GM12878 (cell line): Measurements from ENCODE around the gene PIGQ. TPM values are rescaled to one million over a fixed set of nuclear protein-coding genes. Genes with fewer than 3 reads are reported as not detected.

ENCODE experiments used
- ATAC-seq: fragments of 200-7000 bp; cut with Tn5 transposase; 3 replicates; pipeline ENCODE4 v1.9.1; 2020; ENCODE audit warnings: mild to moderate bottlenecking, moderate library complexity
- BruUV-seq: library from RNA; stranded (reverse); fragments of 400-500 nt; replicated peaks from 2 replicates; lab custom pipeline; 2021; lab: Mats Ljungman, UMichigan
- CTCF ChIA-PET: fragments of 300-600 bp; sonication (Branson Sonifier 250); formaldehyde crosslinking; extraction: SDS; loops from one replicate; lab custom pipeline; 2021; ENCODE audit warnings: inconsistent platforms; lab: Yijun Ruan, JAX
- POLR2A ChIA-PET: fragments of 350-600 bp; formaldehyde crosslinking; extraction: SDS; loops from one replicate; lab custom pipeline; 2021; ENCODE audit warnings: inconsistent platforms; lab: Charles Lee
- RAD21 ChIA-PET: fragments of 300-600 bp; sonication (Branson Sonifier 250); formaldehyde crosslinking; loops from one replicate; lab custom pipeline; 2023; ENCODE audit warnings: antibody characterized with exemption; ENCODE audit not compliant: unreplicated experiment; lab: Charles Lee
- SMC1A ChIA-PET: fragments of 300-600 bp; sonication (Branson Sonifier 250); formaldehyde crosslinking; loops from one replicate; lab custom pipeline; 2023; ENCODE audit not compliant: unreplicated experiment, uncharacterized antibody; lab: Charles Lee
- DNase-seq: peaks from one replicate; pipeline ENCODE4 v3.0.0-alpha.2; 2011; ENCODE audit warnings: low read depth, low spot score
- FAIRE-seq: peaks from 3 replicates; lab custom pipeline; 2011; peaks lifted over from hg19 to GRCh38; lab: Jason Lieb, UNC
- H2AFZ ChIP-seq: 2 replicates; pipeline ENCODE4 v1.6.0; 2011; ENCODE audit warnings: low read depth, low read length, control low read depth; ENCODE audit not compliant: control insufficient read depth
- H3K27ac ChIP-seq: 2 replicates; pipeline ENCODE4 v1.5.1; 2011; ENCODE audit warnings: control low read depth; ENCODE audit not compliant: control insufficient read depth, insufficient read depth
- H3K27me3 ChIP-seq, 2 experiments: replicated peaks in 1 of 2; 2 replicates each; pipeline versions ENCODE4 v1.6.0 to v1.6.1; 2011; ENCODE audit warnings: low read length in 1 of 2; ENCODE audit not compliant: control insufficient read depth in 2 of 2, insufficient read depth in 2 of 2
- H3K36me3 ChIP-seq, 2 experiments: 2 replicates each; pipeline ENCODE4 v1.5.1; 2011; ENCODE audit warnings: low read length in 1 of 2; ENCODE audit not compliant: control insufficient read depth in 2 of 2, insufficient read depth in 2 of 2
- H3K4me1 ChIP-seq: 2 replicates; pipeline ENCODE4 v1.6.1; 2011; ENCODE audit warnings: mild to moderate bottlenecking, low read length, moderate library complexity, mixed read lengths; ENCODE audit not compliant: control insufficient read depth, insufficient read depth
- H3K4me2 ChIP-seq: 2 replicates; pipeline ENCODE4 v1.6.0; 2011; ENCODE audit warnings: control low read depth; ENCODE audit not compliant: control insufficient read depth, insufficient read depth
- H3K4me3 ChIP-seq: fragments of 200-600 bp; sonication (generic); 2 replicates; pipeline ENCODE4 v1.5.1; 2016
- H3K79me2 ChIP-seq: 2 replicates; pipeline ENCODE4 v1.6.0; 2011; ENCODE audit warnings: low read length; ENCODE audit not compliant: control insufficient read depth, insufficient read depth
- H3K9ac ChIP-seq: 2 replicates; pipeline ENCODE4 v1.8.0; 2011; ENCODE audit warnings: low read length, control low read depth, mixed read lengths; ENCODE audit not compliant: control insufficient read depth, insufficient read depth
- H3K9me3 ChIP-seq: replicated peaks from 3 replicates; pipeline ENCODE4 v1.5.1; 2011; ENCODE audit warnings: mild to moderate bottlenecking, low read length; ENCODE audit not compliant: control insufficient read depth, insufficient read depth
- H4K20me1 ChIP-seq: 2 replicates; pipeline ENCODE4 v1.6.0; 2011; ENCODE audit not compliant: control insufficient read depth, insufficient read depth
- BCL3 ChIP-seq: IDR thresholded peaks from 2 replicates; pipeline ENCODE4 v1.6.1; 2011; ENCODE audit warnings: borderline replicate concordance, low read depth, mild to moderate bottlenecking, moderate library complexity, low read length; ENCODE audit not compliant: insufficient read depth, poor library complexity, severe bottlenecking
- EP300 ChIP-seq, 2 experiments: fragments of 150-350 bp in 1 of 2; IDR thresholded peaks; 2 replicates each; pipeline ENCODE4 v1.6.1; 2011 to 2012; ENCODE audit warnings: low read depth in 2 of 2, low read length in 2 of 2, borderline replicate concordance in 1 of 2, improper control_type of control experiment in 1 of 2, inconsistent platforms in 1 of 2; ENCODE audit not compliant: control insufficient read depth in 1 of 2
- EZH2 ChIP-seq: IDR thresholded peaks from 2 replicates; pipeline ENCODE4 v1.6.1; 2012; ENCODE audit warnings: low read depth, mild to moderate bottlenecking, control low read depth, inconsistent platforms, low read length, borderline replicate concordance; ENCODE audit not compliant: control insufficient read depth
- KLF5 ChIP-seq: fragments of 450-650 bp; IDR thresholded peaks from 2 replicates; pipeline ENCODE4 v1.6.1; 2014; ENCODE audit warnings: mild to moderate bottlenecking; ENCODE audit not compliant: partially characterized antibody
- LARP7 ChIP-seq: fragments of 450-650 bp; IDR thresholded peaks from 2 replicates; pipeline ENCODE4 v1.6.1; 2017; ENCODE audit warnings: mild to moderate bottlenecking
- RAD51 ChIP-seq: fragments of 450-650 bp; IDR thresholded peaks from 2 replicates; pipeline ENCODE4 v1.6.1; 2016; ENCODE audit warnings: moderate library complexity, mild to moderate bottlenecking, inconsistent platforms
- ZNF24 ChIP-seq: fragments of 450-650 bp; IDR thresholded peaks from 2 replicates; pipeline ENCODE4 v1.6.1; 2017; ENCODE audit warnings: antibody characterized with exemption, mild to moderate bottlenecking
- ZNF592 ChIP-seq: fragments of 450-650 bp; IDR thresholded peaks from 2 replicates; pipeline ENCODE4 v1.6.1; 2017; ENCODE audit warnings: mild to moderate bottlenecking, moderate library complexity
- ZNF622 ChIP-seq: fragments of 450-650 bp; IDR thresholded peaks from 2 replicates; pipeline ENCODE4 v1.6.1; 2017; ENCODE audit warnings: mild to moderate bottlenecking, inconsistent platforms
- WGBS: methylation state at CpG from one replicate; pipeline ENCODE4 v1.1.6; 2016; ENCODE audit warnings: low lambda C conversion rate; ENCODE audit not compliant: insufficient replicate concordance, insufficient coverage; ENCODE audit errors: missing lambda C conversion rate; 5-methylcytosine and 5-hydroxymethylcytosine counted together
- in situ Hi-C: fragments of 300-500 bp; cut with MboI; formaldehyde crosslinking; loops from 9 replicates; pipeline ENCODE4 v1.14.3; 2018; ENCODE audit warnings: mixed read lengths
- intact Hi-C: fragments of 100-400 bp; cut with micrococcal nuclease; formaldehyde crosslinking; loops from one replicate; pipeline ENCODE4 v1.14.2; 2022; ENCODE audit not compliant: unreplicated experiment
- polyA plus RNA-seq, 11 experiments: library from polyadenylated mRNA; depleted of rRNA in 4 of 11; unstranded in 6 of 11; stranded (reverse) in 5 of 11; fragments of >200 nt; fragmentation: Nextera tagmentation in 4 of 11; fragmentation: Illumina TruSeq in 1 of 11; extraction: Ambion mirVana in 4 of 11; extraction: Trizol in 1 of 11; gene quantifications; 1 replicate in 1 of 11; 2 replicates in 10 of 11; pipeline versions ENCODE4 v1.2.1 to v1.2.3, GENCODE V29; 2011 to 2016; ENCODE audit warnings: inconsistent platforms in 2 of 11, missing spikeins in 2 of 11, low read depth in 1 of 11
- total RNA-seq, 4 experiments: library from RNA; depleted of rRNA in 3 of 4; stranded (reverse); fragments of >200 nt in 3 of 4; fragmentation: Illumina TruSeq in 1 of 4; extraction: Trizol in 1 of 4; gene quantifications; 2 replicates each; pipeline versions ENCODE4 v1.2.1 to v1.2.3, GENCODE V29; 2013 to 2021
- TF ChIP-seq, protein P1 (sequence below): fragments of 450-650 bp; conservative IDR thresholded peaks from 2 replicates; pipeline ENCODE4 v1.6.1; 2017; ENCODE audit warnings: mild to moderate bottlenecking, moderate library complexity

PIGQ gene
- total and polyA plus RNA-seq, 10 of the 15 experiments (the other 5 are each of a cell fraction or from before 2014, with no cell fraction given), result 1.8 to 31.3 (median 17.5) TPM; not detected in 1

GRCh38 chr16:621526-622105 lies 51.8 kb downstream of the PIGQ start:
- POLR2A ChIA-PET, result no interaction called here
- H3K9ac ChIP-seq, result no peak overlapping the region
- BruUV-seq, result no TSS peak
- H3K4me3 ChIP-seq, result no peak overlapping the region
- ATAC-seq, result no peak
- H3K4me2 ChIP-seq, result no peak overlapping the region
- H3K79me2 ChIP-seq, result no peaks in the 10 kb centered on the region
- no peak for FAIRE-seq
- CTCF ChIA-PET, result no interaction called here
- DNase-seq, result no peak
- in situ Hi-C loops (no loop called here), intact Hi-C loops (no loop called here)
- no peaks in the 10 kb centered on the region for H3K27me3 ChIP-seq
- H4K20me1 ChIP-seq, result no peaks in the 10 kb centered on the region; the same call in 1 of the 2 replicates
- H3K36me3 ChIP-seq, result no peaks in the 10 kb centered on the region; a peak in 1 of 4 replicates
- H3K4me1 ChIP-seq, result no peaks in the 10 kb centered on the region
- H2AFZ ChIP-seq, result no peak overlapping the region
- RAD21 ChIA-PET, result no interaction called here
- 79% methylated on average over 21 of the region's 21 CpGs for WGBS
- H3K27ac ChIP-seq, result no peak overlapping the region
- H3K9me3 ChIP-seq, result no peaks in the 10 kb centered on the region
- SMC1A ChIA-PET, result no interaction called here
- TF ChIP-seq EP300 (IDR thresholded peaks at IDR 0.05; ENCODE audit: borderline replicate concordance in 1 of 2, control insufficient read depth in 1 of 2, low read depth in 2 of 2, low read length in 2 of 2), result no peak
- TF ChIP-seq, protein P1, sequence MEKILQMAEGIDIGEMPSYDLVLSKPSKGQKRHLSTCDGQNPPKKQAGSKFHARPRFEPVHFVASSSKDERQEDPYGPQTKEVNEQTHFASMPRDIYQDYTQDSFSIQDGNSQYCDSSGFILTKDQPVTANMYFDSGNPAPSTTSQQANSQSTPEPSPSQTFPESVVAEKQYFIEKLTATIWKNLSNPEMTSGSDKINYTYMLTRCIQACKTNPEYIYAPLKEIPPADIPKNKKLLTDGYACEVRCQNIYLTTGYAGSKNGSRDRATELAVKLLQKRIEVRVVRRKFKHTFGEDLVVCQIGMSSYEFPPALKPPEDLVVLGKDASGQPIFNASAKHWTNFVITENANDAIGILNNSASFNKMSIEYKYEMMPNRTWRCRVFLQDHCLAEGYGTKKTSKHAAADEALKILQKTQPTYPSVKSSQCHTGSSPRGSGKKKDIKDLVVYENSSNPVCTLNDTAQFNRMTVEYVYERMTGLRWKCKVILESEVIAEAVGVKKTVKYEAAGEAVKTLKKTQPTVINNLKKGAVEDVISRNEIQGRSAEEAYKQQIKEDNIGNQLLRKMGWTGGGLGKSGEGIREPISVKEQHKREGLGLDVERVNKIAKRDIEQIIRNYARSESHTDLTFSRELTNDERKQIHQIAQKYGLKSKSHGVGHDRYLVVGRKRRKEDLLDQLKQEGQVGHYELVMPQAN, result no peak
- TF ChIP-seq LARP7, result no peak
- no peak for TF ChIP-seq RAD51
- no peak for TF ChIP-seq ZNF24
- TF ChIP-seq BCL3, result no peak
- TF ChIP-seq KLF5, result no peak
- TF ChIP-seq ZNF592, result no peak
- no peak for TF ChIP-seq ZNF622
- no peak for TF ChIP-seq EZH2
